Measurements from ENCODE around the gene LONRF3. TPM values are rescaled to one million over a fixed set of nuclear protein-coding genes. Genes with fewer than 3 reads are reported as not detected.

LONRF3 gene
- total and polyA plus RNA-seq, 2 of the 13 experiments (the other 11 are each of a cell fraction or from before 2014, with no cell fraction given) = 4.8 to 11.6 TPM

DNA sequence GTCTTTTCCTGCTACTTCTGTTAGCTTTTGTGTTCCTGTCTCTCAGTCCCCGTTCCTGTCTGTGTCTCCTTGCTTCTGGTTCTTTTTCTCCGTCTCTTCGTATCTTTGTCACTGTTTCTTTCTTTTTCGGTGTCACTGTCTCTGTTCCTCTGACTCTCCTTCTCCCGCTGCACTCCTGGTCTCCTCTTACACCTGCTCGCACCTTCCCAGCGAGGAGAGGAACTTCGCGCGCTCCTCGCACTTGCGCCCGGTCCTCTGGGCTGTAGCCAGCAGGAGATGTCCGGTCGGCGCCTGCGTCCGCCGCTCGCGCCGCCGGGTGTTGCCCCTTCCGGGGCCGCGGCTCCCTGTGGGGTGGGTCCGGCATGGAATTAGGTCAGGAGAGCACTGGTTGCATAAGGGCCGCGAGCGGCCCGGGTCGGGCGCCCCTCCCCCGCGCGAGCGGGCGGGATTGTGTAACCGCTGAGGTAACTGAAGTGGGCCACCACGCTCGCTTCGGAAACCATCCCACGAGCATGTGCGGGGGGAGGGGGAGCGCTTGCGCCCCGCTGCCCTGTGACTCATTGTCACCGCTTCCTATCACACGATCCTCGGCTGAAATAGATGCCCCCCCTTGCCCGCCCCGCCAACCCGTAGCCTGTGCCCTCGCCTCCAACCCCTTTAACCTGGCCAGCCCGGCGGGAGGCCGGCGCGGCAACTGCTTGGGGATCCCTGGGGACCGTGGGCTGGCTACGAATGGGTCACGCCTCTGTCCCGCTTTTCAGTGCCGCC lies 1.6 kb downstream of the LONRF3 start (continued):
- TF ChIP-seq HNRNPLL (IDR thresholded peaks at IDR 0.05; ENCODE audit: low read depth, low read length, poor library complexity, severe bottlenecking) (peak; percentile 29), KAT2B (IDR thresholded peaks at IDR 0.05; ENCODE audit: borderline replicate concordance, low read depth, low read length) (no peak), ZNF570 (CRISPR knock-in tag; IDR thresholded peaks at IDR 0.05; ENCODE audit: borderline replicate concordance) (no peak), PAWR (CRISPR knock-in tag; IDR thresholded peaks at IDR 0.05; ENCODE audit: borderline replicate concordance) (no peak), ZC3H4 (CRISPR knock-in tag; IDR thresholded peaks at IDR 0.05; ENCODE audit: borderline replicate concordance) (no peak), HOXD1 (CRISPR knock-in tag; IDR thresholded peaks at IDR 0.05) (no peak), SMARCC2 (IDR thresholded peaks at IDR 0.05) (no peak), U2AF2 (IDR thresholded peaks at IDR 0.05; ENCODE audit: low read depth, low read length) (no peak), KMT2B (CRISPR knock-in tag; IDR thresholded peaks at IDR 0.05) (no peak), ZNF230 (CRISPR knock-in tag; IDR thresholded peaks at IDR 0.05) (no peak), WIZ (CRISPR knock-in tag; IDR thresholded peaks at IDR 0.05) (no peak), TAF1 (CRISPR knock-in tag; IDR thresholded peaks at IDR 0.05) (peak; percentile 35; the same call in 1 of the 2 replicates), NFYB (CRISPR knock-in tag; IDR thresholded peaks at IDR 0.05) (no peak)
- TF ChIP-seq, protein P1, sequence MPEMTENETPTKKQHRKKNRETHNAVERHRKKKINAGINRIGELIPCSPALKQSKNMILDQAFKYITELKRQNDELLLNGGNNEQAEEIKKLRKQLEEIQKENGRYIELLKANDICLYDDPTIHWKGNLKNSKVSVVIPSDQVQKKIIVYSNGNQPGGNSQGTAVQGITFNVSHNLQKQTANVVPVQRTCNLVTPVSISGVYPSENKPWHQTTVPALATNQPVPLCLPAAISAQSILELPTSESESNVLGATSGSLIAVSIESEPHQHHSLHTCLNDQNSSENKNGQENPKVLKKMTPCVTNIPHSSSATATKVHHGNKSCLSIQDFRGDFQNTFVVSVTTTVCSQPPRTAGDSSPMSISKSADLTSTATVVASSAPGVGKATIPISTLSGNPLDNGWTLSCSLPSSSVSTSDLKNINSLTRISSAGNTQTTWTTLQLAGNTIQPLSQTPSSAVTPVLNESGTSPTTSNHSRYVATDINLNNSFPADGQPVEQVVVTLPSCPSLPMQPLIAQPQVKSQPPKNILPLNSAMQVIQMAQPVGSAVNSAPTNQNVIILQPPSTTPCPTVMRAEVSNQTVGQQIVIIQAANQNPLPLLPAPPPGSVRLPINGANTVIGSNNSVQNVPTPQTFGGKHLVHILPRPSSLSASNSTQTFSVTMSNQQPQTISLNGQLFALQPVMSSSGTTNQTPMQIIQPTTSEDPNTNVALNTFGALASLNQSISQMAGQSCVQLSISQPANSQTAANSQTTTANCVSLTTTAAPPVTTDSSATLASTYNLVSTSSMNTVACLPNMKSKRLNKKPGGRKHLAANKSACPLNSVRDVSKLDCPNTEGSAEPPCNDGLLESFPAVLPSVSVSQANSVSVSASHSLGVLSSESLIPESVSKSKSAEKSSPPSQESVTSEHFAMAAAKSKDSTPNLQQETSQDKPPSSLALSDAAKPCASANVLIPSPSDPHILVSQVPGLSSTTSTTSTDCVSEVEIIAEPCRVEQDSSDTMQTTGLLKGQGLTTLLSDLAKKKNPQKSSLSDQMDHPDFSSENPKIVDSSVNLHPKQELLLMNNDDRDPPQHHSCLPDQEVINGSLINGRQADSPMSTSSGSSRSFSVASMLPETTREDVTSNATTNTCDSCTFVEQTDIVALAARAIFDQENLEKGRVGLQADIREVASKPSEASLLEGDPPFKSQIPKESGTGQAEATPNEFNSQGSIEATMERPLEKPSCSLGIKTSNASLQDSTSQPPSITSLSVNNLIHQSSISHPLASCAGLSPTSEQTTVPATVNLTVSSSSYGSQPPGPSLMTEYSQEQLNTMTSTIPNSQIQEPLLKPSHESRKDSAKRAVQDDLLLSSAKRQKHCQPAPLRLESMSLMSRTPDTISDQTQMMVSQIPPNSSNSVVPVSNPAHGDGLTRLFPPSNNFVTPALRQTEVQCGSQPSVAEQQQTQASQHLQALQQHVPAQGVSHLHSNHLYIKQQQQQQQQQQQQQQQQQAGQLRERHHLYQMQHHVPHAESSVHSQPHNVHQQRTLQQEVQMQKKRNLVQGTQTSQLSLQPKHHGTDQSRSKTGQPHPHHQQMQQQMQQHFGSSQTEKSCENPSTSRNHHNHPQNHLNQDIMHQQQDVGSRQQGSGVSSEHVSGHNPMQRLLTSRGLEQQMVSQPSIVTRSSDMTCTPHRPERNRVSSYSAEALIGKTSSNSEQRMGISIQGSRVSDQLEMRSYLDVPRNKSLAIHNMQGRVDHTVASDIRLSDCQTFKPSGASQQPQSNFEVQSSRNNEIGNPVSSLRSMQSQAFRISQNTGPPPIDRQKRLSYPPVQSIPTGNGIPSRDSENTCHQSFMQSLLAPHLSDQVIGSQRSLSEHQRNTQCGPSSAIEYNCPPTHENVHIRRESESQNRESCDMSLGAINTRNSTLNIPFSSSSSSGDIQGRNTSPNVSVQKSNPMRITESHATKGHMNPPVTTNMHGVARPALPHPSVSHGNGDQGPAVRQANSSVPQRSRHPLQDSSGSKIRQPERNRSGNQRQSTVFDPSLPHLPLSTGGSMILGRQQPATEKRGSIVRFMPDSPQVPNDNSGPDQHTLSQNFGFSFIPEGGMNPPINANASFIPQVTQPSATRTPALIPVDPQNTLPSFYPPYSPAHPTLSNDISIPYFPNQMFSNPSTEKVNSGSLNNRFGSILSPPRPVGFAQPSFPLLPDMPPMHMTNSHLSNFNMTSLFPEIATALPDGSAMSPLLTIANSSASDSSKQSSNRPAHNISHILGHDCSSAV (CRISPR knock-in tag; IDR thresholded peaks at IDR 0.05; ENCODE audit: borderline replicate concordance) = no peak
- TF ChIP-seq, protein P2, sequence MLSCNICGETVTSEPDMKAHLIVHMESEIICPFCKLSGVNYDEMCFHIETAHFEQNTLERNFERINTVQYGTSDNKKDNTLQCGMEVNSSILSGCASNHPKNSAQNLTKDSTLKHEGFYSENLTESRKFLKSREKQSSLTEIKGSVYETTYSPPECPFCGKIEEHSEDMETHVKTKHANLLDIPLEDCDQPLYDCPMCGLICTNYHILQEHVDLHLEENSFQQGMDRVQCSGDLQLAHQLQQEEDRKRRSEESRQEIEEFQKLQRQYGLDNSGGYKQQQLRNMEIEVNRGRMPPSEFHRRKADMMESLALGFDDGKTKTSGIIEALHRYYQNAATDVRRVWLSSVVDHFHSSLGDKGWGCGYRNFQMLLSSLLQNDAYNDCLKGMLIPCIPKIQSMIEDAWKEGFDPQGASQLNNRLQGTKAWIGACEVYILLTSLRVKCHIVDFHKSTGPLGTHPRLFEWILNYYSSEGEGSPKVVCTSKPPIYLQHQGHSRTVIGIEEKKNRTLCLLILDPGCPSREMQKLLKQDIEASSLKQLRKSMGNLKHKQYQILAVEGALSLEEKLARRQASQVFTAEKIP (CRISPR knock-in tag; IDR thresholded peaks at IDR 0.05; ENCODE audit: borderline replicate concordance) = no peak
- TF ChIP-seq, protein P3, sequence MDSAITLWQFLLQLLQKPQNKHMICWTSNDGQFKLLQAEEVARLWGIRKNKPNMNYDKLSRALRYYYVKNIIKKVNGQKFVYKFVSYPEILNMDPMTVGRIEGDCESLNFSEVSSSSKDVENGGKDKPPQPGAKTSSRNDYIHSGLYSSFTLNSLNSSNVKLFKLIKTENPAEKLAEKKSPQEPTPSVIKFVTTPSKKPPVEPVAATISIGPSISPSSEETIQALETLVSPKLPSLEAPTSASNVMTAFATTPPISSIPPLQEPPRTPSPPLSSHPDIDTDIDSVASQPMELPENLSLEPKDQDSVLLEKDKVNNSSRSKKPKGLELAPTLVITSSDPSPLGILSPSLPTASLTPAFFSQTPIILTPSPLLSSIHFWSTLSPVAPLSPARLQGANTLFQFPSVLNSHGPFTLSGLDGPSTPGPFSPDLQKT (CRISPR knock-in tag; IDR thresholded peaks at IDR 0.05; ENCODE audit: borderline replicate concordance) = no peak

Data from HepG2 (cell line).